ENCODE results near the gene ZDHHC8. TPM values are rescaled to one million over a fixed set of nuclear protein-coding genes. Genes with fewer than 3 reads are reported as not detected.

Gene ZDHHC8
- total and polyA plus RNA-seq, 3 experiments from 2014 or later: 4.4 to 80.7 (median 74.7) TPM

GRCh38 chr22:20109411-20110358 is 21.9 kb upstream of the ZDHHC8 start:
- Mint-ChIP-seq H3K4me1 (peaks cover 10 to 20% (median 11%) of the 10 kb centered on the region in 3 donors), H3K9me3 (no peaks in the 10 kb centered on the region), H3K27ac (no peak overlapping the region), H3K27me3 (no peaks in the 10 kb centered on the region), H3K4me3 (no peak overlapping the region), H3K36me3 (peaks cover 0 to 84% (median 3%) of the 10 kb centered on the region in 3 donors)
- POLR2A ChIA-PET: interaction anchor here (1.0 to 1.5 kb wide), 2 partner anchors 8 to 9 kb away, joined by 3 to 5 read pairs; partner anchors contain the start of gene TRMT2A
- Histone ChIP-seq H3K36me3 (ENCODE audit: insufficient read depth, low read length) (peaks cover 69% of the 10 kb centered on the region), H3K9me3 (ENCODE audit: low read length) (no peaks in the 10 kb centered on the region), H3K4me1 (ENCODE audit: insufficient read depth, low read length) (no peaks in the 10 kb centered on the region), H3K27me3 (ENCODE audit: insufficient read depth, low read length, poor library complexity, severe bottlenecking) (no peaks in the 10 kb centered on the region), H3K4me3 (ENCODE audit: low read length) (no peak overlapping the region), H3K27ac (ENCODE audit: low read depth, low read length) (no peak overlapping the region)
- CTCF ChIA-PET: interaction anchor here (0.8 to 1.2 kb wide), 2 partner anchors 14 to 19 kb away, joined by 3 to 5 read pairs; no protein-coding TSS in a partner anchor
- peak in 1 of 5 donors; percentile 43 for DNase-seq

GRCh38 chr22:20110359-20110985 is 21.1 kb upstream of the ZDHHC8 start:
- POLR2A ChIA-PET: interaction anchor here (1.0 kb wide), 1 partner anchor 10 kb away, joined by 3 read pairs; no protein-coding TSS in a partner anchor
- H3K9me3 ChIP-seq (ENCODE audit: low read length): no peaks in the 10 kb centered on the region
- H3K4me3 ChIP-seq (ENCODE audit: low read length): no peak overlapping the region
- CTCF ChIA-PET: interaction anchor here (0.9 to 1.5 kb wide), 6 partner anchors 9 to 255 kb away, joined by 3 to 7 read pairs (median 3); no protein-coding TSS in a partner anchor
- H3K4me3 Mint-ChIP-seq: no peak overlapping the region
- peaks cover 3% of the 10 kb centered on the region for H3K4me1 ChIP-seq (ENCODE audit: insufficient read depth, low read length)
- no peak overlapping the region for H3K27ac ChIP-seq (ENCODE audit: low read depth, low read length)
- H3K27me3 ChIP-seq (ENCODE audit: insufficient read depth, low read length, poor library complexity, severe bottlenecking): no peaks in the 10 kb centered on the region
- H3K36me3 ChIP-seq (ENCODE audit: insufficient read depth, low read length): peaks cover 66% of the 10 kb centered on the region
- H3K9me3 Mint-ChIP-seq: no peaks in the 10 kb centered on the region
- no peaks in the 10 kb centered on the region for H3K27me3 Mint-ChIP-seq
- peaks cover 14 to 25% (median 15%) of the 10 kb centered on the region in 3 donors for H3K4me1 Mint-ChIP-seq
- peaks cover 0 to 84% (median 5%) of the 10 kb centered on the region in 3 donors for H3K36me3 Mint-ChIP-seq
- no peak for DNase-seq
- peak overlapping the region in 6 of 8 donors; percentile 9 to 86 (median 77) for H3K27ac Mint-ChIP-seq

GRCh38 chr22:20111045-20111688 is 20.4 kb upstream of the ZDHHC8 start:
- no peaks in the 10 kb centered on the region for H3K27me3 ChIP-seq (ENCODE audit: insufficient read depth, low read length, poor library complexity, severe bottlenecking)
- CTCF ChIA-PET: interaction anchor here (0.9 to 1.5 kb wide), 6 partner anchors 10 to 255 kb away, joined by 3 to 7 read pairs (median 3); no protein-coding TSS in a partner anchor
- no peaks in the 10 kb centered on the region for H3K9me3 Mint-ChIP-seq
- H3K27me3 Mint-ChIP-seq: no peaks in the 10 kb centered on the region
- H3K27ac ChIP-seq (ENCODE audit: low read depth, low read length): no peak overlapping the region
- peaks cover 66% of the 10 kb centered on the region for H3K36me3 ChIP-seq (ENCODE audit: insufficient read depth, low read length)
- H3K4me1 Mint-ChIP-seq: peaks cover 14 to 27% (median 15%) of the 10 kb centered on the region in 3 donors
- H3K27ac Mint-ChIP-seq: peak overlapping the region; percentile 63 to 86 (median 78)
- peak in 3 of 5 donors; percentile 35 to 57 (median 39) for DNase-seq
- POLR2A ChIA-PET: interaction anchor here (1.0 to 1.1 kb wide), 2 partner anchors 10 kb away, joined by 3 read pairs; no protein-coding TSS in a partner anchor
- H3K36me3 Mint-ChIP-seq: peaks cover 0 to 78% (median 5%) of the 10 kb centered on the region in 3 donors
- H3K4me3 ChIP-seq (ENCODE audit: low read length): no peak overlapping the region
- H3K4me1 ChIP-seq (ENCODE audit: insufficient read depth, low read length): peaks cover 10% of the 10 kb centered on the region
- H3K4me3 Mint-ChIP-seq: peak overlapping the region in 1 of 7 donors; percentile 3
- no peaks in the 10 kb centered on the region for H3K9me3 ChIP-seq (ENCODE audit: low read length)

- H3K9me3 ChIP-seq (ENCODE audit: low read length): no peaks in the 10 kb centered on the region
- ChIA-PET POLR2A (interaction anchor here (1.1 kb wide), 1 partner anchor 11 kb away, joined by 3 read pairs; no protein-coding TSS in a partner anchor), CTCF (interaction anchor here (1.5 kb wide), 1 partner anchor 50 kb away, joined by 3 read pairs; no protein-coding TSS in a partner anchor)
- H3K27ac Mint-ChIP-seq: peak overlapping the region in 7 of 8 donors; percentile 59 to 79 (median 66)
- H3K4me1 ChIP-seq (ENCODE audit: insufficient read depth, low read length): peaks cover 14% of the 10 kb centered on the region
- peaks cover 0 to 73% (median 5%) of the 10 kb centered on the region in 3 donors for H3K36me3 Mint-ChIP-seq
- DNase-seq: no peak
- no peaks in the 10 kb centered on the region for H3K27me3 ChIP-seq (ENCODE audit: insufficient read depth, low read length, poor library complexity, severe bottlenecking)
- H3K4me1 Mint-ChIP-seq: peaks cover 14 to 35% (median 18%) of the 10 kb centered on the region in 3 donors
- no peak overlapping the region for H3K27ac ChIP-seq (ENCODE audit: low read depth, low read length)
- H3K4me3 Mint-ChIP-seq: no peak overlapping the region
- H3K27me3 Mint-ChIP-seq: no peaks in the 10 kb centered on the region
- H3K4me3 ChIP-seq (ENCODE audit: low read length): no peak overlapping the region
- no peaks in the 10 kb centered on the region for H3K9me3 Mint-ChIP-seq
- peaks cover 58% of the 10 kb centered on the region for H3K36me3 ChIP-seq (ENCODE audit: insufficient read depth, low read length)
Observed at GRCh38 chr22:20111689-20112622, 19.6 kb upstream of the ZDHHC8 start.

GRCh38 chr22:20112623-20113511 is 18.7 kb upstream of the ZDHHC8 start:
- Histone ChIP-seq H3K27ac (ENCODE audit: low read depth, low read length) (no peak overlapping the region), H3K4me3 (ENCODE audit: low read length) (no peak overlapping the region), H3K27me3 (ENCODE audit: insufficient read depth, low read length, poor library complexity, severe bottlenecking) (no peaks in the 10 kb centered on the region), H3K36me3 (ENCODE audit: insufficient read depth, low read length) (peaks cover 49% of the 10 kb centered on the region), H3K9me3 (ENCODE audit: low read length) (no peaks in the 10 kb centered on the region), H3K4me1 (ENCODE audit: insufficient read depth, low read length) (peaks cover 14% of the 10 kb centered on the region)
- peak in 1 of 5 donors; percentile 43 for DNase-seq
- CTCF ChIA-PET: interaction anchor here (0.6 kb wide), 1 partner anchor 67 kb away, joined by 3 read pairs; no protein-coding TSS in a partner anchor
- Mint-ChIP-seq H3K9me3 (no peaks in the 10 kb centered on the region), H3K27ac (peak overlapping the region in 1 of 8 donors; percentile 93), H3K4me3 (peak overlapping the region in 2 of 7 donors; percentile 16 to 73), H3K36me3 (peaks cover 0 to 68% (median 5%) of the 10 kb centered on the region in 3 donors), H3K27me3 (no peaks in the 10 kb centered on the region), H3K4me1 (peaks cover 14 to 39% (median 20%) of the 10 kb centered on the region in 3 donors)
- POLR2A ChIA-PET: interaction anchor here (1.1 kb wide), 1 partner anchor 12 kb away, joined by 3 read pairs; no protein-coding TSS in a partner anchor

GRCh38 chr22:20113551-20114310 is 17.9 kb upstream of the ZDHHC8 start:
- peaks cover 22% of the 10 kb centered on the region for H3K4me1 ChIP-seq (ENCODE audit: insufficient read depth, low read length)
- no peak overlapping the region for H3K4me3 ChIP-seq (ENCODE audit: low read length)
- Mint-ChIP-seq H3K36me3 (peaks cover 0 to 64% (median 3%) of the 10 kb centered on the region in 3 donors), H3K27ac (peak overlapping the region in 7 of 8 donors; percentile 17 to 93 (median 50)), H3K9me3 (no peaks in the 10 kb centered on the region), H3K4me1 (peaks cover 23 to 48% (median 26%) of the 10 kb centered on the region in 3 donors), H3K4me3 (peak overlapping the region in 2 of 7 donors; percentile 16 to 73), H3K27me3 (no peaks in the 10 kb centered on the region)
- H3K27ac ChIP-seq (ENCODE audit: low read depth, low read length): no peak overlapping the region
- CTCF ChIA-PET: interaction anchor here (0.6 kb wide), 1 partner anchor 68 kb away, joined by 3 read pairs; no protein-coding TSS in a partner anchor
- peak in 1 of 5 donors; percentile 43 for DNase-seq
- peaks cover 44% of the 10 kb centered on the region for H3K36me3 ChIP-seq (ENCODE audit: insufficient read depth, low read length)
- H3K27me3 ChIP-seq (ENCODE audit: insufficient read depth, low read length, poor library complexity, severe bottlenecking): no peaks in the 10 kb centered on the region
- POLR2A ChIA-PET: no interaction called here
- H3K9me3 ChIP-seq (ENCODE audit: low read length): no peaks in the 10 kb centered on the region
